ENCODE data around the gene STRA6. TPM values are rescaled to one million over a fixed set of nuclear protein-coding genes. Genes with fewer than 3 reads are reported as not detected.

The STRA6 gene
- 51.0 to 75.4 TPM (median 63.6 TPM) in 5 replicates for total RNA-seq (2022; extraction: Qiagen RNA extraction; ENCODE audit: low read depth)

GRCh38 chr15:74202452-74203401 lies at the start of gene STRA6:
STRA6 (minus strand) TSS chr15:74202787; CDS start chr15:74202267, 520 bp downstream.

GRCh38 chr15:74235962-74236361 lies 33.4 kb upstream of the STRA6 start, which contains the start of gene CCDC33:
CCDC33 (plus strand) TSS chr15:74236326; CDS start chr15:74236720, 394 bp downstream.

GRCh38 chr15:74173380-74174218 lies 29.0 kb downstream of the STRA6 start, which contains the start of gene ISLR:
ISLR (plus strand) TSS chr15:74173710; CDS start chr15:74174859, 1,149 bp downstream.

GRCh38 chr15:74130155-74130848 lies 72.3 kb downstream of the STRA6 start, which contains the start of gene ISLR2:
ISLR2 (plus strand) TSS chr15:74130586; CDS start chr15:74132755, 2,169 bp downstream.

Other genes starting within 250 kb of the STRA6 start
- gene STOML1, start 210.5 kb downstream of the STRA6 start, total RNA-seq (2022; extraction: Qiagen RNA extraction; ENCODE audit: low read depth) = 9.6 to 12.9 TPM (median 12.0 TPM) in 5 replicates
- 10.7 to 15.4 TPM (median 14.8 TPM) in 5 replicates for gene PML, start 208.1 kb downstream of the STRA6 start, total RNA-seq (2022; extraction: Qiagen RNA extraction; ENCODE audit: low read depth)
- gene GOLGA6A, start 120.2 kb downstream of the STRA6 start, total RNA-seq (2022; extraction: Qiagen RNA extraction; ENCODE audit: low read depth) = 0.07 to 0.14 TPM (median 0.11 TPM) in 4 of 5 replicates, not detected in the other
- 0.13 to 0.27 TPM (median 0.15 TPM) in 5 replicates for gene ISLR2, start 72.2 kb downstream of the STRA6 start, total RNA-seq (2022; extraction: Qiagen RNA extraction; ENCODE audit: low read depth)
- 0.14 to 0.44 TPM (median 0.38 TPM) in 5 replicates for gene ISLR, start 29.1 kb downstream of the STRA6 start, total RNA-seq (2022; extraction: Qiagen RNA extraction; ENCODE audit: low read depth)
- 5.8 to 7.8 TPM (median 6.1 TPM) in 5 replicates for gene CCDC33, start 33.5 kb upstream of the STRA6 start, total RNA-seq (2022; extraction: Qiagen RNA extraction; ENCODE audit: low read depth)
- gene CYP11A1, start 164.9 kb upstream of the STRA6 start, total RNA-seq (2022; extraction: Qiagen RNA extraction; ENCODE audit: low read depth) = not detected in 5 replicates
- 2.4 to 3.1 TPM (median 2.7 TPM) in 5 replicates for gene SEMA7A, start 231.2 kb upstream of the STRA6 start, total RNA-seq (2022; extraction: Qiagen RNA extraction; ENCODE audit: low read depth)

Data from A549 treated with CpdA at 1 μM for 4 hours (cell line).